ENCODE results near the gene PLAAT1.

The PLAAT1 gene

DNA sequence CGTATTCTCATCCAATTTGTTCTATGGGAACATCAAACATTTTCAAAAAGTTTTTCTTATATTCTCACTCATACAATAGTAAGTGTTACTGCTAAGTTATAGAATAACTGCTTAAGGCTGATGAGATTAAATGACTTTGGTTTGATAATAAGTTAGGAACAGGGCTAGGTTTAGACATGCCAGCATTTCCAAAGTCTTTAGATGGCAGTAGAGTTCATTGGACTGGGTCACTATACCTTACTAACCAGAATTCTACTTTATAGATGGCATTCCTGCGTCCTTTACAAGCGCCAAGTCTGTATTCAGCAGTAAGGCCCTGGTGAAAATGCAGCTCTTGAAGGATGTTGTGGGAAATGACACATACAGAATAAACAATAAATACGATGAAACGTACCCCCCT lies 21.7 kb downstream of the PLAAT1 start:
- Histone ChIP-seq H3K27me3 (ENCODE audit: control insufficient read depth, insufficient read depth, low read length) (no peaks in the 10 kb centered on the region), H3K9me3 (ENCODE audit: control insufficient read depth, insufficient read depth, low read length) (no peaks in the 10 kb centered on the region), H3K9ac (ENCODE audit: low read depth, low read length) (no peak overlapping the region), H3K4me3 (ENCODE audit: low read depth, low read length) (no peak overlapping the region), H3K36me3 (ENCODE audit: control insufficient read depth, insufficient read depth, low read length) (no peaks in the 10 kb centered on the region), H3K4me1 (ENCODE audit: control insufficient read depth, insufficient read depth, low read length) (no peaks in the 10 kb centered on the region)

DNA sequence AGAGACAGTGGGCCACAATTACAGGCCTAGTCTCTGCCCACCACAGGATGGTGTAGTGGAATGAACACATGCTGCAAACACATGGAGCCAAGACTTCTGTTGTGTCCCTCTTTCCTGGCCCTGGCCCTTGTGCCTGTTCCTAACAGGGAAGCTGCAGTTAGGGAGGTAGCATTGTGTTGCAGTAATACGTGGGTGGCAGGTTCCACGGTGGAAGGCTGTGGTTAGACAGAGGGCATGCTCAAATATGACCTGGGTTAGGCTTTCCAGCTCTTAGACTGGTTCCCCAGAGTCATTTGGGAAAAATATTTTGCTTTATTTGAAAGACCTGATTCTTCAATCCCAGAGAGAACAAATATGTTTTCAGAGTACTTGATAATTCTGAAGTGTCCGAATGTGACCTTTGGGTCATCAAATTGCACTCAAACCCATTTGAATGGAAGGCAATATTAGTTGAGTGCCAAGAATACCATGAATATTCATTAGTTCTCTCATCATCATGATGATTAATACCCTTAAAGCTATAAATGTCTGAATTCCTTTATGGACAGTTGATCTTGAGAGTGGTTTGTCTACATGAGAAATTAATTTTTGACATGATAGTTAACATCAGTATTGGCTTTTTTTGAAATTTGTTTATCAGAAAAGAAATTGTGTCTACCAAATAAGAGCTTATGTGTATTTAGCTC lies 28.5 kb downstream of the PLAAT1 start:
- Histone ChIP-seq H3K9ac (ENCODE audit: low read depth, low read length) (no peak overlapping the region), H3K27me3 (ENCODE audit: control insufficient read depth, insufficient read depth, low read length) (no peaks in the 10 kb centered on the region), H3K36me3 (ENCODE audit: control insufficient read depth, insufficient read depth, low read length) (no peaks in the 10 kb centered on the region), H3K4me1 (ENCODE audit: control insufficient read depth, insufficient read depth, low read length) (no peaks in the 10 kb centered on the region), H3K4me3 (ENCODE audit: low read depth, low read length) (no peak overlapping the region), H3K9me3 (ENCODE audit: control insufficient read depth, insufficient read depth, low read length) (no peaks in the 10 kb centered on the region)

DNA sequence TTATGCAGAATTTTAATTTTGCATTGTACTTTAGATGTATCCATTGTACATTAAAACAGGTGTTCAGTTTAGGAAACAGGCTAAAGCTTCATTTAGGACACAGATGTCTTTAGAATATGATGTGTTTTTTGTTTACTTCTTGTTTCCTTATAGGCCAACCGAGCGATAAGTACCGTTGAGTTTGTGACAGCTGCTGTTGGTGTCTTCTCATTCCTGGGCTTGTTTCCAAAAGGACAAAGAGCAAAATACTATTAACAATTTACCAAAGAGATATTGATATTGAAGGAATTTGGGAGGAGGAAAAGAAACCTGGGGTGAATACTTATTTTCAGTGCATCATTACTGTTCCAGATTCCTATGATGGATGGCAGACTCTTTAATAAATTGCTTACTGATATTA lies 29.4 kb downstream of the PLAAT1 start:
- Histone ChIP-seq H3K9ac (ENCODE audit: low read depth, low read length) (no peak overlapping the region), H3K4me1 (ENCODE audit: control insufficient read depth, insufficient read depth, low read length) (no peaks in the 10 kb centered on the region), H3K4me3 (ENCODE audit: low read depth, low read length) (no peak overlapping the region), H3K36me3 (ENCODE audit: control insufficient read depth, insufficient read depth, low read length) (no peaks in the 10 kb centered on the region), H3K9me3 (ENCODE audit: control insufficient read depth, insufficient read depth, low read length) (no peaks in the 10 kb centered on the region), H3K27me3 (ENCODE audit: control insufficient read depth, insufficient read depth, low read length) (no peaks in the 10 kb centered on the region)

DNA sequence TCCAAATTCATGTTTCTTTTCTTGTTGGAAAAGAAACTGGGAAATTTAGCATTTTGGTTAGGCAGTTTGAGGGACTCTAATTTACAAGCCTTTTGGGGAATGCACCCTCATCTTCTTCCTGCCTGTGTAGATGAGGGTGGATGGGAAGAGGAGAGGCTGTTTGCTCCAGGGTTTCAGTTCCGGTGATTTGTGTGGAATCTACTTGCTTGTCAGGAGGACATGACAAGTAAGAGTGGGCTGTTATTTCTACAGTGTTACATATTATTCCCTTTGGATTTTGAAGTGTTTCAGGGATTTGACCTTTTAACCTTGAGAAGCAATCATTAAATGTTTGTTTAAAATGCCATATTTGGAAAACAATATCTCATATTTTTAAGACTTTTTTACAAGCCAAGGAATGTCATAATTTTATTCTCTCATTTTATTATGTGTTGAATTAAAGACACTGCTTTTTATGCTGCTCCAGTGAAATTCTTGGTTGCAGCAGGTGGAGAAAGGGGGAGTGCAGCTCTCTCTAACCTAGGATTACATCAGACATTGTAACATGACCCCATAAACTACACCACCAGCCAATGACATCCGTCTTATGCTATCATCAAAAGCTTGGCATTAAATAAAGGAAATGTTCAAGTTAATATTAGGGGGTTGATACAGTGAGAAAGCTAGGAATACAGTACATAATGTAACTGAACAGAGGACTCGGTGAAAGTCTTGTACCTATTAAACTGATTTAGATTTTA lies 30.2 kb downstream of the PLAAT1 start:
- no peaks in the 10 kb centered on the region for H3K4me1 ChIP-seq (ENCODE audit: control insufficient read depth, insufficient read depth, low read length)
- no peaks in the 10 kb centered on the region for H3K36me3 ChIP-seq (ENCODE audit: control insufficient read depth, insufficient read depth, low read length)
- no peak overlapping the region for H3K9ac ChIP-seq (ENCODE audit: low read depth, low read length)
- H3K27me3 ChIP-seq (ENCODE audit: control insufficient read depth, insufficient read depth, low read length), result no peaks in the 10 kb centered on the region
- H3K4me3 ChIP-seq (ENCODE audit: low read depth, low read length), result no peak overlapping the region
- no peaks in the 10 kb centered on the region for H3K9me3 ChIP-seq (ENCODE audit: control insufficient read depth, insufficient read depth, low read length)

DNA sequence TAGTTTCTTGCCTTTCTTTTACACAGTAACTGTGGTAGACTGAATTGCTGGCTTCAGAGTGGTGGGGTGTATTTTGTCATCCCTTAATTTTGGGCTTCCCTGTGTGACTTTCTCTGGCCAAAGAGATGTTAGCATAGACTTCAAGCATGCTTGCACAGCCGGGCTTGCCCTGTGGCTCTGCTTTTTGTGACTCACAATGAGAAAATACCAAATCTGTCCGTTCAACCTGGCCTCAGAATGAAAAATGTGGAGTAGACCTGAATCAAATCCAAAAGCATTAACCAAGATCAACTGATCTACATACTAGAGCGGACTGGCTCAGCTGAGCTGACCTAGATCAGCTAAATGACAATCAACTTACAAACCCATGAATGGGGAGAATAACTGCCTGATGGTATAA lies 51.4 kb downstream of the PLAAT1 start:
- Histone ChIP-seq H3K4me3 (ENCODE audit: low read depth, low read length) (no peak overlapping the region), H3K27me3 (ENCODE audit: control insufficient read depth, insufficient read depth, low read length) (no peaks in the 10 kb centered on the region), H3K9me3 (ENCODE audit: control insufficient read depth, insufficient read depth, low read length) (peaks cover 7% of the 10 kb centered on the region), H3K36me3 (ENCODE audit: control insufficient read depth, insufficient read depth, low read length) (no peaks in the 10 kb centered on the region), H3K4me1 (ENCODE audit: control insufficient read depth, insufficient read depth, low read length) (no peaks in the 10 kb centered on the region), H3K9ac (ENCODE audit: low read depth, low read length) (no peak overlapping the region)

DNA sequence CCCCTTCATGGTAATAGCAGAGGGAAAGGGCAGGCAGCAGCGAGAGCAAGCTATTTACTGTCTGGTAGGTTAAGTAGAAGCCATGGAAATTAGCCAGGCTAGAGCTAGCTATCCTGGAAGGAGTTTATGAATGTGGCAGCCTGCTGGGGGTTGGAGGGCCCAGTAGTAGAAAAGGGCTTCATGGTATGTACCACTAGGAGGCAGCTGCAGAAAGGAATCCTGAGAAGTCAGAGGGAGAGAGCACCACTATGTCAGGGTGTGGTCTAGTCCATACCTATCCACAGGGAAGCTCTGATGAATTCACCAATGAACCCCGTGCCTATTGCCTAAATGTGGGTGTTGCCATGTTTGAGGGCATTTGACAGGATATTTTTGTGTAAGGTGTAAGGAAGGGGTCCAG lies 55.0 kb downstream of the PLAAT1 start:
- Histone ChIP-seq H3K9ac (ENCODE audit: low read depth, low read length) (no peak overlapping the region), H3K36me3 (ENCODE audit: control insufficient read depth, insufficient read depth, low read length) (no peaks in the 10 kb centered on the region), H3K27me3 (ENCODE audit: control insufficient read depth, insufficient read depth, low read length) (no peaks in the 10 kb centered on the region), H3K4me3 (ENCODE audit: low read depth, low read length) (no peak overlapping the region), H3K9me3 (ENCODE audit: control insufficient read depth, insufficient read depth, low read length) (peaks cover 7% of the 10 kb centered on the region), H3K4me1 (ENCODE audit: control insufficient read depth, insufficient read depth, low read length) (no peaks in the 10 kb centered on the region)

DNA sequence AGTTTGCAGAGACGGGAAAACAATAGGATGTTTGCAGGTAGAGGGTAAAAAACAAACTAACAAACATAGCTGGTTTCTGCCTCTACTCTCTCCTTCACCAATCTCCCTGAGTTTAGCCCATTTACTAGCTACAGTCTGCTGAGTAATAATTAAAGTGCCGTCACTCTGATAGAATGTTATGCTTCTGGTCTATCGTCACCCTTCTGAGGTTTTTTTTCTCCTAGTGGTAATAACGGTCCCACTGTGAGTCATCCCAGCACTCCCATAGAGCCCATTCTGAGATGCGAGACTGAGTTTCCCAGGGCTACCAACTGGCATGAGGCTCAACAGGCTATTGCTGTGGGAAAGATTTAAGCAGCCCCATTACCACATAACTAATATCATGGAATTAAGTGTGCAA lies 56.4 kb downstream of the PLAAT1 start:
- H3K27me3 ChIP-seq (ENCODE audit: control insufficient read depth, insufficient read depth, low read length), result no peaks in the 10 kb centered on the region
- H3K36me3 ChIP-seq (ENCODE audit: control insufficient read depth, insufficient read depth, low read length), result no peaks in the 10 kb centered on the region
- H3K9me3 ChIP-seq (ENCODE audit: control insufficient read depth, insufficient read depth, low read length), result no peaks in the 10 kb centered on the region
- no peaks in the 10 kb centered on the region for H3K4me1 ChIP-seq (ENCODE audit: control insufficient read depth, insufficient read depth, low read length)
- H3K9ac ChIP-seq (ENCODE audit: low read depth, low read length), result no peak overlapping the region
- no peak overlapping the region for H3K4me3 ChIP-seq (ENCODE audit: low read depth, low read length)

DNA sequence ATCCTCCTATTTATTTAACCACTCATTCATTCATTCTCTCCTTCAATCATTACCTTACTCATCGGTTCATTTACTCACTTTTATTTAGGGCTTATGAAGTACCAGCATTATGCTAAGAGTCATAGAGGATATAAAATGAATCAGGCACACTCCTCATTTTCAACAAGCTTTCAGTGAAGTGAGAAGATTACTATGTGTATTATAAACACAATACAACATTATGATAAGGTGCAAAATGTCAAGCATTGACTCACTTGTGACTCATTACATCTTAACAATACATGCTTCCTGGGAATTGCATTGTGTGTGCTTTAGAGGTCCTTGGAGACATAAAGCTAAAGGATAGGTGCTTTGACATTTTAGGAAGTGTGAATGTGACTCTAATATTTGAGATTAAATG lies 60.4 kb downstream of the PLAAT1 start:
- H3K4me1 ChIP-seq (ENCODE audit: control insufficient read depth, insufficient read depth, low read length), result no peaks in the 10 kb centered on the region
- H3K9ac ChIP-seq (ENCODE audit: low read depth, low read length), result no peak overlapping the region
- no peaks in the 10 kb centered on the region for H3K9me3 ChIP-seq (ENCODE audit: control insufficient read depth, insufficient read depth, low read length)
- H3K4me3 ChIP-seq (ENCODE audit: low read depth, low read length), result no peak overlapping the region
- H3K36me3 ChIP-seq (ENCODE audit: control insufficient read depth, insufficient read depth, low read length), result no peaks in the 10 kb centered on the region
- no peaks in the 10 kb centered on the region for H3K27me3 ChIP-seq (ENCODE audit: control insufficient read depth, insufficient read depth, low read length)

DNA sequence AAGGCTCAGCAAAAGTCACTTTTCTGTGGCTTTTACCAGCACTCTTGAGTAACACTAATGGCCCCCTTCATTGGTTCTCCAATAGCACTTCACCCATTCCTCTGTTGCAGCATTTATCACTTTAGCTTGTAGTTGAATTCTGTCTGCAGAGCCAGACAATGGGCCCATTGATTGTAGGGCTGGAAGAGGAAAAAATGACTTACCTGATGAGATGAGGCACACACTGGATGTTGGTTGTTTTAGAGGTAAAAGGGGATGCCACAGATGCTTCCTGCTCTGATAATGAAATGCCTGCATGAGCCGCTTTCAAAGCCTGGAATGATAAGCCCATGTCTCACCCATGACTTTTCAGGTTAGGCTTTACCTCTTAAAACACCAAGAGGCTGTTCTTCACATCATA lies 64.3 kb downstream of the PLAAT1 start:
- Histone ChIP-seq H3K4me3 (ENCODE audit: low read depth, low read length) (no peak overlapping the region), H3K27me3 (ENCODE audit: control insufficient read depth, insufficient read depth, low read length) (no peaks in the 10 kb centered on the region), H3K9ac (ENCODE audit: low read depth, low read length) (no peak overlapping the region), H3K4me1 (ENCODE audit: control insufficient read depth, insufficient read depth, low read length) (no peaks in the 10 kb centered on the region), H3K36me3 (ENCODE audit: control insufficient read depth, insufficient read depth, low read length) (no peaks in the 10 kb centered on the region), H3K9me3 (ENCODE audit: control insufficient read depth, insufficient read depth, low read length) (no peaks in the 10 kb centered on the region)

DNA sequence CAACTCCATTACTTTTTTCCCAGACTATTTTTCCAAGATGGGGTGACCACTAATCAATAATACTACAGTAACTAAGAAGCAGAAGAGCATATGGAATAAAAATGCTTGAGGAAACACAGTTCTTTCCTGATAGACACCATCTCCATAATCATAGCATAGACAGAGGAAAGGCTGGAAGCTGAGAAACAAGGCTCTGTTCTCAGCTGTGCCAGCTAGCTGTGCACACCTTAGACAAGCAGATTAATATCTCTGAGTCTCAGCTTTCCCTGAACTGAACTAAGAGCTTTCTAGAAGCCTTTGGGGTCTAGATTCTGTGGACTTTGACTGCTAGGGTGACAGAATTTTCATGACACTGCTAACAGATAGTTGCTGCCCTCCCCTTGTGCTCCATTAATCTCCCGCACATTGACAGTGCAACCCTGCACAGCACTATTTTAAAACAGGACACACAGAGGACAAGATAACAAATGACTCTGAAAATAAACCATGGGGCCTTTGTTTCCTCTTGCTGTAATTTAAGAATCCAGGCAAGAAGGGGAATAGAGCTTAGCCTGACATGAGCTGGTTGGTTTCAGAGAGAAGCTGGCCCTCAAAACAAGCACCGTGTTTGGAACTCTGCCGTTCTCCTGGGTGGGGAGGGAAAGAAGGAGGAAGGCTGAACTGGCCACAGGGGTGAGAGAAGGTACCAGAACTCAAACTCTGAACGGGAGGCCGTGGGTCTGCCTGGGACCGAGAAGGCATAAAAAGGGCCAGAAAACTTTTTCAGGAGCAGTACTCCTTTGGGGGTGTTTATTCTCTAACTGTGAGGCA lies 70.1 kb downstream of the PLAAT1 start:
- Histone ChIP-seq H3K9me3 (ENCODE audit: control insufficient read depth, insufficient read depth, low read length) (no peaks in the 10 kb centered on the region), H3K4me1 (ENCODE audit: control insufficient read depth, insufficient read depth, low read length) (no peaks in the 10 kb centered on the region), H3K36me3 (ENCODE audit: control insufficient read depth, insufficient read depth, low read length) (no peaks in the 10 kb centered on the region), H3K27me3 (ENCODE audit: control insufficient read depth, insufficient read depth, low read length) (no peaks in the 10 kb centered on the region), H3K9ac (ENCODE audit: low read depth, low read length) (no peak overlapping the region), H3K4me3 (ENCODE audit: low read depth, low read length) (no peak overlapping the region)

DNA sequence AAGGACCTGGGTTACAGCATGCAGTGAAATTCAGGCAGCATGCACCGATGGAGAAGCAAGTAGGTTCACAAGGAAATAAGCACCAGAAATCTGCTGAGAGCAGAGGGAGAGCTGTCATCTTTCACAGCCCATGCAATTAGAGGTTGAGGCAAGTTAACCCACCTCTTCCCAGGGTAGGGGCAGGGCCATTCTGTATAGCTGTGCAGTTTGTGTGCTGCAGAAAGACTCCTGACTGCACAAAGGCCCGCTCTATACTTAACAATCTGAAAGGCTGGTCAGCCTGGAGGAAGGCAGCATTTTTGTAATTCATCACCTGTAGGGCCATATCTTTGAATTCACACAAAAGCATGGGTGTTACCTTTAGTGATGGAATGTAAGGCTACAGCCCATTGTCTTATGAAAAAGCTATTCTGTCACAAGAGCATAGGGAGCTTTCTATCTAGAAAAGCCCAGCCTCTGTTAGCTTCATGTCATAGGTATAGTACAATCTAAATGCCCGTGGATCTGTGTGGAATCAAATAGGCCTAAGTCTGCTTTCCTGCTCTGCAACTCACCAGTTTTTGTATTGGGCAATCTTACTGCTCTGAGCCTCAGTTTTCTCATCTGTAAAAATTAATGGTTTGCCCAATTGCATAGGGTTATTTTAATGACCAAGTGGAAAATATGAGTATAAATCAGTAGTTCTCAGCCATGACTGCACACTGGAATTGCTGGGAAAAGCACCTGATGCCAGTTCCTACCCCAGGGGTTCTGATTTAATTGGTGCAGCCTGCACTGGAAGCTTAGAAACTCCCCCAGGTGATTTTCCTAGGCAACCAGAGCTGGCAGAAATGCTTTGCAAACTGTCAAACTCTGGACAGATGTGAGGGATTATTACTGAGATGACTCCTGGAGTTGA lies 72.3 kb downstream of the PLAAT1 start:
- no peaks in the 10 kb centered on the region for H3K9me3 ChIP-seq (ENCODE audit: control insufficient read depth, insufficient read depth, low read length)
- no peaks in the 10 kb centered on the region for H3K27me3 ChIP-seq (ENCODE audit: control insufficient read depth, insufficient read depth, low read length)
- no peaks in the 10 kb centered on the region for H3K36me3 ChIP-seq (ENCODE audit: control insufficient read depth, insufficient read depth, low read length)
- H3K4me1 ChIP-seq (ENCODE audit: control insufficient read depth, insufficient read depth, low read length), result no peaks in the 10 kb centered on the region
- no peak overlapping the region for H3K9ac ChIP-seq (ENCODE audit: low read depth, low read length)
- H3K4me3 ChIP-seq (ENCODE audit: low read depth, low read length), result no peak overlapping the region

All from iPS-15b (cell line).